Memory B cell (primary cell): ENCODE results near the gene TP53.

ENCODE experiments used
- ATAC-seq: fragments of 150-1000 bp; cut with Tn5 transposase; 2 replicates; pipeline ENCODE4 v1.10.0; 2021; ENCODE audit warnings: low read depth, mild to moderate bottlenecking, moderate library complexity
- DNase-seq, 2 donors: peaks; one replicate each; pipeline ENCODE4 v3.0.0; 2022; ENCODE audit warnings: low spot score in 2 of 2
- H3K27ac Mint-ChIP-seq: one replicate; pipeline ENCODE4 v1.8.0; 2022; ENCODE audit warnings: mild to moderate bottlenecking, moderate library complexity, mixed read lengths
- H3K27me3 Mint-ChIP-seq: one replicate; pipeline ENCODE4 v1.8.0; 2022; ENCODE audit warnings: mixed read lengths
- H3K36me3 Mint-ChIP-seq: one replicate; pipeline ENCODE4 v1.8.0; 2022; ENCODE audit warnings: mild to moderate bottlenecking, mixed read lengths
- H3K4me1 Mint-ChIP-seq: one replicate; pipeline ENCODE4 v1.8.0; 2022; ENCODE audit warnings: mixed read lengths
- H3K4me3 Mint-ChIP-seq: one replicate; pipeline ENCODE4 v1.8.0; 2022; ENCODE audit warnings: mild to moderate bottlenecking, moderate library complexity, mixed read lengths
- H3K9me3 Mint-ChIP-seq: one replicate; pipeline ENCODE4 v1.8.0; 2022; ENCODE audit warnings: mixed read lengths

The TP53 gene

DNA sequence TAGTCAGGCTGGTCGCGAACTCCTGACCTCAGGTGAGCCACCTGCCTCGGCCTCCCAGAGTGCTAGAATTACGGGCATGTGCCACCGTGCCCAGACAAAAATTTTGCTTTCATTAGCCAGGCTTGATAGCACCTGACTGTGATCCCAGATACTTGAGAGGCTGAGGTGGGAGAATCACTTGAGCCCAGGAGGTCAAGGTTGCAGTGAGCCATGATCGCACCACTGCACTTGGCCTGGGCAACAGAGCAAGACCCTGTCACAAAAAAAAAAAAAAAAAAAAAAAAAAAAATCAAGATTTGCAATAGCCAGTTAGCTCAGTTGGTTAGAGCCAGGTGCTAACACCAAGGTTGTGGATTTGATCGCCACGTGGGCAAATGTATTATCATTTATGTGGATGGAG lies 66.5 kb downstream of the TP53 start:
- H3K4me1 Mint-ChIP-seq: no peaks in the 10 kb centered on the region
- no peak overlapping the region for H3K27ac Mint-ChIP-seq
- H3K9me3 Mint-ChIP-seq: no peaks in the 10 kb centered on the region
- no peaks in the 10 kb centered on the region for H3K36me3 Mint-ChIP-seq
- ATAC-seq (no peak), DNase-seq (no peak)
- H3K27me3 Mint-ChIP-seq: no peaks in the 10 kb centered on the region
- no peak overlapping the region for H3K4me3 Mint-ChIP-seq

DNA sequence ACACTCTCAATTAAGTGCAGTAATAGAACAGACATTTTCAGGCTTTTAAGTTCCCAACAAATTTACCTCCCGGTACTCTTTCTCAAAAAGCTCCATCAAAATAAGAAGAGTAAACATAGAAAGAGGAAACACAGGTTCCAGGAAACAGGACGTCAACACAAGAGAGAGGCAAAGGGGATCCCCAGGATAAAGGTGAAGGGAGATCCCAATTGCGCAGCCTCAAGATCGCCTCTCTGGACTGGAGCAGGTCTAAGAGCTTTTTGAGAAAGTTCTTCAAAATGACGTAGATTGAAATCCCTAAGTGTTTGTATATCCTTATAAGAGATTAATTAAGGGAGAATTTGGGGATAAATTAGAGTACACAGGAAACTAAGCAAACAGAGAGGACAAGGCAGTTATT lies 68.7 kb downstream of the TP53 start:
- no peaks in the 10 kb centered on the region for H3K27me3 Mint-ChIP-seq
- ATAC-seq: no peak
- no peak overlapping the region for H3K27ac Mint-ChIP-seq
- no peaks in the 10 kb centered on the region for H3K9me3 Mint-ChIP-seq
- H3K36me3 Mint-ChIP-seq: no peaks in the 10 kb centered on the region
- no peak overlapping the region for H3K4me3 Mint-ChIP-seq
- H3K4me1 Mint-ChIP-seq: peaks cover 4% of the 10 kb centered on the region
- no peak for DNase-seq
